Hematopoietic multipotent progenitor cell treated with erythropoietin and hydrocortisone succinate and interleukin-3 and kit ligand, for 17 days (in vitro differentiated cells): ENCODE results near the gene TOX3.

Experiments used
- DNase-seq: peaks from one replicate; pipeline ENCODE4 v3.0.0-alpha.2; 2015; ENCODE audit warnings: low spot score

TOX3 gene

GRCh38 chr16:52451971-52452421 is 94.9 kb downstream of the TOX3 start:
- DNase-seq = no peak

DNA sequence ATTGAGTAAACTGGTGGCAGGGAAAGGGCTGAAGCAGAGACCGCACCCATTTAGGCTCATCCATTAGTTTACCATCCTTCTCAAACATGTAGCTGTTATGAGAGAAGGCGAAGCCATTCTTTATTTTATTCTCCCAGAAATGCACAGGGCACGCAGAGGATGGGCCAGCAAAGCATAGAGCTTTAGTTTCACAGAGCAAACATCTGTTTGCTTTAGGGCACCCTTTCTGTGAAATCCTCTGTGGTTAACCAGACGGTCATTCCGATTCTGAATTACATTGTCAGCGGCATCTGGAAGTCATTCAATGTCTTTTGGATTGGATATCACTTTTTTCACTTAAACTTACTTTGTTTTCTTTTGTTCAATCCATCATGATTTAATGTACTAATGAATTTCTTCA is 96.0 kb downstream of the TOX3 start:
- DNase-seq = no peak

DNA sequence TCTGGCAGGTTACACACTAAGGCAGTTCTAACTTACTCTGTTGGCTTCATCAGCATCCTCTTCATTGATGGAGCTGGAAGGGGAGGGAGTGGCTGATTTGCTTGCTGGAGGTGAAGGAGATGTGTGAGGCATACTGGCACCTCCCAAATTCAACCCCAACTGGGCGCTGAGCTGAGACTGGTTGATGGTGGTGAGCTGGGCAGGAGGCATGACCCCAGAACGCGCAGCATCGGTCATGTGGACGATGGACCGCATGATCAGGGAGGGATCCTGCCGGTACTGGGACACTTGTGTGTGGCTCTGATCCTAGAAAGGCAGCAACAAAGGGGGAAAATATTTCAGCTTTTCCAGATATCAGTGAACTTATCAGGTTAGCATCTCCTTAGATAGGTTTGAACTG is 96.7 kb downstream of the TOX3 start:
- no peak for DNase-seq

- no peak for DNase-seq
Measured at GRCh38 chr16:52446080-52446479, 100.9 kb downstream of the TOX3 start.

DNA sequence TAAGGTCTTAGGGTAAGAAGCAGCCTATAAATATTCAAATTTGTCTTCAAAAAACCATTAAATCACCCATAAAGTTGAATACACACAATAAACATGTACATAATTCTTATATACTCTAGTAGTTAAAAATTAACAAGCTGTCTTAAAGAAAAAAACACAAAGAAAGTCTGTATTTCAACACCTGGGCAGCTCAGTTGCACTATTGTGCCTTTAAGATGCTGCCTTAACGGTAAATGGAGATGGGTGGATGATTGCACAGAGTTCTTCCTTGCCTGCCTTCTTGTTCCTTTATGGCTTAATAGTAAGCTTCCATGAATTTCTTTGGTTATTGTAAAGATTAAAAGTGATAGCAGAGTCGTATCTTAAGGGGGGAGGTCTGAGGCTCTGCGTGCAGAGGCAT is 105.1 kb downstream of the TOX3 start:
- no peak for DNase-seq

GRCh38 chr16:52440248-52440647 is 106.7 kb downstream of the TOX3 start:
- no peak for DNase-seq

- DNase-seq = no peak
Measured at GRCh38 chr16:52439750-52440149, 107.2 kb downstream of the TOX3 start.

GRCh38 chr16:52439171-52439701 is 107.7 kb downstream of the TOX3 start:
- DNase-seq = no peak

GRCh38 chr16:52437277-52437670 is 109.7 kb downstream of the TOX3 start:
- no peak for DNase-seq

GRCh38 chr16:52436339-52437276 is 110.3 kb downstream of the TOX3 start:
- no peak for DNase-seq

- no peak for DNase-seq
Measured at GRCh38 chr16:52434224-52434623, 112.7 kb downstream of the TOX3 start.

DNA sequence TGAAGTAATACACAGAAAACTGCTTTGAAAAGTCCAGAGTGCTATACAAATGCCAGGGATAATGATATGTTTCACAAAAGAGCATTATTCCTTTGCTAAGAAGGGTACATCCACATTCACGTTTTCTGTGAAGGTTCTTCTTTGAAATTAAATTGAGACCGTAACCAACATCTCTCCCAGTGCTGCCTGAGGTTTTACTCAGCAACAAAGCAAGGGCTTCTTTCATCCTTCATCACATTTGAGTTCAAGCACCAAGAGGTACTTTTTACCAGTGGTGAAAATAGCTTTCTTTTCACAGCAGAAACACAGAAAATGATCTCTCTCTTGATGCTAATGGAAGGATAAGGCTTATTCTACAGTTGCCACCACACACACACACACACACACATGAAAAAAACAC is 113.3 kb downstream of the TOX3 start:
- DNase-seq = no peak

GRCh38 chr16:52424591-52424990 is 122.4 kb downstream of the TOX3 start:
- no peak for DNase-seq

- DNase-seq = no peak
Measured at GRCh38 chr16:52422307-52422706, 124.6 kb downstream of the TOX3 start.

- no peak for DNase-seq
Measured at GRCh38 chr16:52418201-52418600, 128.7 kb downstream of the TOX3 start.

DNA sequence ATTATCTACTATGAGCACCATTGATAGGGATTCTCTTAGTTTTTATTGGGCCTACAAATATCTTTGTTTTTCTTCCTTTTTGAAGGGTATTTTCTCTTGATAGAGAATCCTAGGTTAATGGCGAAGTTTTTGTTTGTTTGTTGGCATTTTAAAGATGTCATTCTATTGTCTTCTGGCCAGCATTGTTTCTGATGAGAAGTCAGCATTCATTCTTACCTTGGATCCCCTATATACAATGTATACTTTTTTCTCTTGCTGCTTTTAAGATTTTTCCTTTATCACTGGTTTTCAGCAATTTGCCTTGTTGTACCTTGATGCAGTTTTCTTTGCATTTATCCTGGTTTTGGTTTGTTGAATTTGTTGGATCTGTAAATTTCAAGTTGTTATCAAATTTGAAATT is 130.1 kb downstream of the TOX3 start:
- DNase-seq = no peak

DNA sequence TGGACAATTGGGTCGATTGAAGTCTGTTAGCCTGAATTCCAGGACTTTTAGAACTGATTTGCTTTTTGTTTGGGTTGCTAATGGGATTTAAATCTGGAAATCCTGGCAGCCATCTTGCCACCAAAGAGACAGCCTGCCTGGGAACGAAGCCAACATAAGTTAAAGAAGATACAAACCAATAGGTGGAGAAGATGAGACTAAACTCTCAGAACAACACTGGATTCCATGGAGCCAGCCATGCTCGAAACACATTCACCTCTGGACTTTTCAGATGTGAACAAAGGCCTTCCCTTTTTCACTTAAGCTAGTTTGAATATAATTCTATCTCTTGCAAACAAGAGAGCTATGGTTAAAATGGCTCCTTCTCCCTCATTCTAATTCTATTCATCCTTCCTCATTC is 135.9 kb downstream of the TOX3 start:
- no peak for DNase-seq

- DNase-seq = no peak
Measured at GRCh38 chr16:52408191-52408845, 138.6 kb downstream of the TOX3 start.

- DNase-seq = no peak
Measured at GRCh38 chr16:52407778-52408177, 139.2 kb downstream of the TOX3 start.

DNA sequence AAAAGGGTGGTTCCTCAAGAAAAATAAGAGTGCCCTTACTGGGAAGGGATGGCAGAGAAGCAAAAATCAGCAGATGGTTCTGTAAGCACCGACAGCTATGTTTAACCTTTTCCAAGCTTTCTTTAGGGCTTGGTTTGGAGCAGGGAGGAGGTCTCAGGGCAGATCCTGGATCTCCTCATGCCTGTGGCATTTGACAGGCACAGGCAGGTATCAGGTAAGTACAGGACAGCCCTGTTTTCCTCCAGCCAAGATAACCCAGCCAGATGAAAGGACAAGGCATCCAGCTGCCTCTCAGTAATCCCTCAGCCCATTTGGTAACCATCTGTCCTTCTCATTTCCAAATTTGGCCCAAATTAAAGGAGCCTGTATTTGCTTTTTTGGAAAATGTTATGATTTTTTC is 141.5 kb downstream of the TOX3 start:
- DNase-seq = no peak

GRCh38 chr16:52404546-52404945 is 142.4 kb downstream of the TOX3 start:
- DNase-seq = no peak

- no peak for DNase-seq
Measured at GRCh38 chr16:52399116-52399515, 147.8 kb downstream of the TOX3 start.

GRCh38 chr16:52398491-52398960 is 148.4 kb downstream of the TOX3 start:
- no peak for DNase-seq
